Trophoblast cell (in vitro differentiated cells and primary cell): ENCODE results near the gene BICRAL.
"Not testable (repeated sequence)": the region's sequence is repeated elsewhere in the genome, so short reads cannot be mapped to it uniquely, and the experiment has no call there.

Experiments
- DNase-seq, 2 donors: peaks; one replicate each; pipeline ENCODE4 v3.0.0-alpha.2; 2016
- H2AFZ ChIP-seq: 2 replicates; pipeline ENCODE4 v1.6.1; 2013; ENCODE audit warnings: low read length, moderate library complexity, mild to moderate bottlenecking; ENCODE audit not compliant: insufficient read depth, poor library complexity
- H2AK5ac ChIP-seq: 2 replicates; pipeline ENCODE4 v1.6.1; 2013; ENCODE audit warnings: mild to moderate bottlenecking, low read length
- H2BK120ac ChIP-seq: 2 replicates; pipeline ENCODE4 v1.6.1; 2013; ENCODE audit warnings: low read length, mild to moderate bottlenecking, moderate library complexity; ENCODE audit not compliant: insufficient read depth, poor library complexity
- H2BK12ac ChIP-seq: 2 replicates; pipeline ENCODE4 v1.6.1; 2013; ENCODE audit warnings: mild to moderate bottlenecking, low read length, moderate library complexity
- H2BK5ac ChIP-seq: 2 replicates; pipeline ENCODE4 v1.6.1; 2013; ENCODE audit warnings: low read length, low read depth, moderate library complexity, mild to moderate bottlenecking; ENCODE audit not compliant: poor library complexity
- H3K14ac ChIP-seq: 2 replicates; pipeline ENCODE4 v1.6.1; 2013; ENCODE audit warnings: mild to moderate bottlenecking, low read length
- H3K18ac ChIP-seq: 2 replicates; pipeline ENCODE4 v1.6.1; 2013; ENCODE audit warnings: mild to moderate bottlenecking, low read length
- H3K23ac ChIP-seq: 2 replicates; pipeline ENCODE4 v1.6.1; 2013; ENCODE audit warnings: low read length
- H3K27ac ChIP-seq: 2 replicates; pipeline ENCODE4 v1.5.1; 2013; ENCODE audit warnings: low read depth, mild to moderate bottlenecking, inconsistent platforms, low read length, moderate library complexity
- H3K27me3 ChIP-seq: 2 replicates; pipeline ENCODE4 v1.6.1; 2013; ENCODE audit warnings: inconsistent platforms, mild to moderate bottlenecking, low read length, moderate library complexity; ENCODE audit not compliant: insufficient read depth
- H3K36me3 ChIP-seq, 2 experiments: 1 replicate in 1 of 2; 2 replicates in 1 of 2; pipeline ENCODE4 v1.6.1; 2013; ENCODE audit warnings: low read length in 2 of 2, mild to moderate bottlenecking in 2 of 2, moderate library complexity in 1 of 2; ENCODE audit not compliant: insufficient read depth in 2 of 2, control insufficient read depth in 1 of 2
- H3K4ac ChIP-seq: 2 replicates; pipeline ENCODE4 v1.6.1; 2013; ENCODE audit warnings: low read depth, mild to moderate bottlenecking, low read length, moderate library complexity
- H3K4me1 ChIP-seq, 2 experiments: 1 replicate in 1 of 2; 2 replicates in 1 of 2; pipeline ENCODE4 v1.6.1; 2013; ENCODE audit warnings: low read length in 2 of 2, mild to moderate bottlenecking in 2 of 2, moderate library complexity in 1 of 2; ENCODE audit not compliant: insufficient read depth in 2 of 2, control insufficient read depth in 1 of 2
- H3K4me2 ChIP-seq: 2 replicates; pipeline ENCODE4 v1.6.1; 2013; ENCODE audit warnings: inconsistent platforms, mild to moderate bottlenecking, low read length, moderate library complexity
- H3K4me3 ChIP-seq: 2 replicates; pipeline ENCODE4 v1.5.1; 2013; ENCODE audit warnings: mild to moderate bottlenecking, low read depth, low read length, inconsistent platforms
- H3K79me1 ChIP-seq: one replicate; pipeline ENCODE4 v1.6.1; 2013; ENCODE audit warnings: low read length
- H3K79me2 ChIP-seq: 2 replicates; pipeline ENCODE4 v1.6.1; 2013; ENCODE audit warnings: low read length, mild to moderate bottlenecking; ENCODE audit not compliant: control insufficient read depth, insufficient read depth, poor library complexity
- H3K9ac ChIP-seq: 2 replicates; pipeline ENCODE4 v1.6.1; 2013; ENCODE audit warnings: mild to moderate bottlenecking, low read length
- H3K9me3 ChIP-seq: 2 replicates; pipeline ENCODE4 v1.6.1; 2013; ENCODE audit warnings: low read depth, mild to moderate bottlenecking, control low read depth, inconsistent platforms, low read length; ENCODE audit not compliant: insufficient read depth
- H4K12ac ChIP-seq: 2 replicates; pipeline ENCODE4 v1.6.1; 2013; ENCODE audit warnings: low read depth, mild to moderate bottlenecking, low read length, moderate library complexity
- H4K8ac ChIP-seq: 2 replicates; pipeline ENCODE4 v1.6.1; 2013; ENCODE audit warnings: low read depth, mild to moderate bottlenecking, low read length, moderate library complexity
- H4K91ac ChIP-seq: one replicate; pipeline ENCODE4 v1.6.1; 2013; ENCODE audit warnings: low read depth, mild to moderate bottlenecking, low read length, moderate library complexity
- WGBS: extraction: QIAGEN DNeasy Blood & Tissue Kit; methylation state at CpG from one replicate; pipeline ENCODE4 v1.1.7; 2013; ENCODE audit warnings: missing lambda C conversion rate; ENCODE audit not compliant: insufficient read length, insufficient coverage; ENCODE audit errors: extremely low coverage; 5-methylcytosine and 5-hydroxymethylcytosine counted together

Gene BICRAL

GRCh38 chr6:42813906-42814444 is 32.1 kb downstream of the BICRAL start:
- H3K79me2 ChIP-seq: no peaks in the 10 kb centered on the region
- no peak overlapping the region for H2BK120ac ChIP-seq
- DNase-seq: no peak
- no peak overlapping the region for H3K4me3 ChIP-seq
- H3K4me2 ChIP-seq: no peak overlapping the region
- H3K4ac ChIP-seq: no peak overlapping the region
- WGBS: no CpG with 5 or more reads among the region's 5 CpGs
- H3K23ac ChIP-seq: no peak overlapping the region
- H3K4me1 ChIP-seq: no peaks in the 10 kb centered on the region
- no peak overlapping the region for H3K18ac ChIP-seq
- H2AK5ac ChIP-seq: no peak overlapping the region
- no peak overlapping the region for H2AFZ ChIP-seq
- H3K27ac ChIP-seq: no peak overlapping the region
- H2BK5ac ChIP-seq: no peak overlapping the region
- no peaks in the 10 kb centered on the region for H3K9me3 ChIP-seq
- no peak overlapping the region for H2BK12ac ChIP-seq
- no peak overlapping the region for H4K91ac ChIP-seq
- no peak overlapping the region for H4K12ac ChIP-seq
- no peaks in the 10 kb centered on the region for H3K27me3 ChIP-seq
- H3K36me3 ChIP-seq: no peaks in the 10 kb centered on the region
- no peak overlapping the region for H3K9ac ChIP-seq
- H3K14ac ChIP-seq: no peak overlapping the region
- H4K8ac ChIP-seq: no peak overlapping the region
- H3K79me1 ChIP-seq: no peaks in the 10 kb centered on the region

GRCh38 chr6:42815726-42816125 is 33.9 kb downstream of the BICRAL start:
- H3K4me2 ChIP-seq, H3K27ac ChIP-seq, H3K27me3 ChIP-seq, H4K91ac ChIP-seq, H4K12ac ChIP-seq, H3K79me1 ChIP-seq, H2AFZ ChIP-seq, DNase-seq, H3K79me2 ChIP-seq, H3K4me3 ChIP-seq, H3K9ac ChIP-seq, H2BK12ac ChIP-seq, H3K9me3 ChIP-seq, H2BK5ac ChIP-seq, H3K36me3 ChIP-seq, H3K14ac ChIP-seq, H3K23ac ChIP-seq, H2AK5ac ChIP-seq, H3K4me1 ChIP-seq, H3K18ac ChIP-seq, H2BK120ac ChIP-seq, H4K8ac ChIP-seq, H3K4ac ChIP-seq: not testable (repeated sequence)
- no CpG with 5 or more reads among the region's 8 CpGs for WGBS

GRCh38 chr6:42817907-42818306 is 36.1 kb downstream of the BICRAL start:
- H3K4ac ChIP-seq: no peak overlapping the region
- no peaks in the 10 kb centered on the region for H3K79me1 ChIP-seq
- H3K36me3 ChIP-seq: no peaks in the 10 kb centered on the region
- no peaks in the 10 kb centered on the region for H3K4me1 ChIP-seq
- H2BK5ac ChIP-seq: no peak overlapping the region
- no peak overlapping the region for H3K27ac ChIP-seq
- no peaks in the 10 kb centered on the region for H3K79me2 ChIP-seq
- no peak overlapping the region for H4K8ac ChIP-seq
- H3K27me3 ChIP-seq: no peaks in the 10 kb centered on the region
- no peak overlapping the region for H3K14ac ChIP-seq
- no peak overlapping the region for H4K91ac ChIP-seq
- H3K4me2 ChIP-seq: no peak overlapping the region
- H4K12ac ChIP-seq: no peak overlapping the region
- no peak for DNase-seq
- no peak overlapping the region for H3K4me3 ChIP-seq
- no peaks in the 10 kb centered on the region for H3K9me3 ChIP-seq
- H2BK120ac ChIP-seq: no peak overlapping the region
- H3K9ac ChIP-seq: no peak overlapping the region
- no peak overlapping the region for H2AK5ac ChIP-seq
- H2BK12ac ChIP-seq: no peak overlapping the region
- H2AFZ ChIP-seq: no peak overlapping the region
- H3K18ac ChIP-seq: no peak overlapping the region
- H3K23ac ChIP-seq: no peak overlapping the region

- Histone ChIP-seq H4K12ac (no peak overlapping the region), H3K4me2 (no peak overlapping the region), H3K79me2 (no peaks in the 10 kb centered on the region), H4K91ac (no peak overlapping the region), H3K79me1 (no peaks in the 10 kb centered on the region), H3K27ac (no peak overlapping the region), H3K9ac (no peak overlapping the region), H3K9me3 (no peaks in the 10 kb centered on the region), H3K23ac (no peak overlapping the region), H2AFZ (no peak overlapping the region), H3K4me1 (no peaks in the 10 kb centered on the region), H2BK120ac (no peak overlapping the region), H3K18ac (no peak overlapping the region), H3K4me3 (no peak overlapping the region), H3K27me3 (no peaks in the 10 kb centered on the region), H2BK5ac (no peak overlapping the region), H2AK5ac (no peak overlapping the region), H3K4ac (no peak overlapping the region), H3K36me3 (peaks cover 0 to 2% of the 10 kb centered on the region in 2 experiments), H3K14ac (no peak overlapping the region), H2BK12ac (no peak overlapping the region), H4K8ac (no peak overlapping the region)
- WGBS: no CpG with 5 or more reads among the region's 2 CpGs
- no peak for DNase-seq
Measured at GRCh38 chr6:42818416-42818815, 36.6 kb downstream of the BICRAL start.
